ENCODE data around the gene ZNF394.
"Not testable (repeated sequence)": the region's sequence is repeated elsewhere in the genome, so short reads cannot be mapped to it uniquely, and the experiment has no call there.

ZNF394 gene

GRCh38 chr7:99499721-99500636, at the start of gene ZNF394:
Gene ZNF394, minus strand, starts transcription at chr7:99500281. Its CDS starts 188 bp downstream, at chr7:99500093.
- DNase-seq = peak; percentile 95

GRCh38 chr7:99549545-99549944, 49.5 kb upstream of the ZNF394 start:
- DNase-seq = not testable (repeated sequence)

DNA sequence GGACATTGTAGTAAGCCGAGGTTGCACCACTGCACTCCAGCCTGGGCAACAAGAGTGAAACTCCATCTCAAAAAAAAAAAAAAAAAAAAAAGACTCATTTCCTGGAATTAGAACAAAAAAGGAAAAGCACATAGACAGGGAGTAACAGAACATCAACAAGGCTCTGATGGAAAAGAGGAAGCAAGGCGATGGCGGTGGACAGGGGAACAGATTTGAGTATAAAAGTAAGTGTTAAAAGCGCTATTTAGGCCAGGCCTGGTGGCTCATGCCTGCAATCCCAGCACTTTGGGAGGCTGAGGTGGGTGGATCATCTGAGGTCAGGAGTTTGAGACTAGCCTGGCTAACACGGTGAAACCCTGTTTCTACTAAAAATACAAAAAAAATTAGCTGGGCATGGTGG, 45.2 kb upstream of the ZNF394 start:
- DNase-seq = not testable (repeated sequence)

DNA sequence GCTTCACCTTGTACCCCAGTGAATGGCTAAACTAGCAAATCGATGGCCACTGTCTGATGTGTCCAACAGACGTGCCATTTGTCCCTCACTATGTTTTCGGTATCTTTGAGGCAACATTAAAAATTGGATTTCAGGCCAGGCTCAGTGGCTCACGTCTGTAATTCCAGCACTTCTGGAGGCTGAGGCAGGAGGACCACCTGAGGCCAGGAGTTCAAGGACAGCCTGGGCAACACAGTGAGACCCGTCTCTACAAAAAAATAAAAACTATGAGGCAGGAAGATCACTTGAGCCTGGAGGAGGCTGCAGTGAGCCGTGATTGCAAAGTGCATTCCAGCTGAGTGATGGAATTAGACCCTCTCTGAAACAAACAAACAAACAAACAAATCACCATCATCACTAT, 43.8 kb upstream of the ZNF394 start:
- no peak for DNase-seq

GRCh38 chr7:99543081-99543671, 43.1 kb upstream of the ZNF394 start:
- DNase-seq = no peak

- no peak for DNase-seq
Measured at GRCh38 chr7:99541212-99541611, 41.1 kb upstream of the ZNF394 start.

GRCh38 chr7:99540542-99540941, 40.5 kb upstream of the ZNF394 start:
- no peak for DNase-seq

- no peak for DNase-seq
Measured at GRCh38 chr7:99539213-99539811, 39.2 kb upstream of the ZNF394 start.

- no peak for DNase-seq
Measured at GRCh38 chr7:99535667-99536066, 35.6 kb upstream of the ZNF394 start.

DNA sequence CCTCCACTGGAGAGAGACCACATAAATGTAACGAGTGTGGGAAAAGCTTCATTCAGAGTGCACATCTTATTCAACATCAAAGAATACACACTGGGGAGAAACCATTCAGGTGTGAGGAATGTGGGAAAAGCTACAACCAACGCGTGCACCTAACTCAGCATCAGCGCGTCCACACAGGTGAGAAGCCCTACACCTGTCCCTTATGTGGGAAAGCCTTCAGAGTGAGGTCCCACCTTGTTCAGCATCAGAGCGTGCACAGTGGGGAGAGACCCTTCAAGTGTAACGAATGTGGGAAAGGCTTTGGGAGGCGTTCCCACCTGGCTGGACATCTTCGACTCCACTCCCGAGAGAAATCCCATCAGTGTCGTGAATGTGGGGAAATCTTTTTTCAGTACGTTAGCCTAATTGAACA, 31.3 kb upstream of the ZNF394 start:
- DNase-seq = no peak

- DNase-seq = peak; percentile 16
Measured at GRCh38 chr7:99525713-99526440, 25.8 kb upstream of the ZNF394 start.

GRCh38 chr7:99521399-99521798, 21.3 kb upstream of the ZNF394 start:
- DNase-seq = no peak

GRCh38 chr7:99514050-99514449, 14.0 kb upstream of the ZNF394 start:
- no peak for DNase-seq

DNA sequence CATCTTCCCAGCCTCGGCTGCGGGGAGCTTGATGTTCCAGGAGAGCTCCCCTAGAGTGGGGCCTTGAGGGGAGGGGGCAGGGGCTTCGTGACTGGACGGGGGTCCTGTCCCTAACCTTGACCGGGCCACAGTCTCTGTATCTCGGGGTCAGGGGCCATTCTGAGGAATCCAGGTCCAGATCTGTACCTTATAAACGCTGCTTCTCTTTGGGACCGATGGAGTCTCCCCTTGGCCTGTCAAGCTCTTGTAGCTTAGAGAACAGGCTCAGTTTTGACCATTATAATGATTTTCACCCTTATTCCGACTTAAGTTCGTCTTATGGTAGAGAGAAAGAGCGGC, 5.2 kb upstream of the ZNF394 start:
- no peak for DNase-seq

GRCh38 chr7:99504603-99505323, 4.7 kb upstream of the ZNF394 start, which contains the start of gene ZKSCAN5:
Gene ZKSCAN5, plus strand, starts transcription at chr7:99504662. Its CDS starts 1,383 bp downstream, at chr7:99506045.
- peak; percentile 96 for DNase-seq

DNA sequence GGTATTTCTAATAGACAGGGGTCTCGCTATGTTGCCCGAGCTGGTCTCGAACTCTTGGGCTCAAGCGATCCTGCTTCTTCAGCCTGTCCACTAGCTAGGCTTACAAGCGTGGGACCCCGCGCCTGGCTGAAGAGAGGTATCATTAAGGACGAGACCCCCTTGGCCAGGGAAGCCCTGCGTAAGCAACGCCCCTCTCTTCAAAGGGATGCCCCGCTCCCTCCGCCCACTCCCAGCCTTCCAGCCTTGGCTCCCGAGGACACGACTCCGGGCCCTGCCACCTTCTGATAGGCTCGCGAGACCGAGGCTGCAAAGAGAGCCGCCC, 4.2 kb upstream of the ZNF394 start:
- DNase-seq = peak; percentile 99

- peak; percentile 10 for DNase-seq
Measured at GRCh38 chr7:99501236-99501635, 1.2 kb upstream of the ZNF394 start.

GRCh38 chr7:99500637-99501009, 542 bp upstream of the ZNF394 start:
- no peak for DNase-seq

- DNase-seq = no peak
Measured at GRCh38 chr7:99499371-99499720, 735 bp downstream of the ZNF394 start.

GRCh38 chr7:99498546-99498944, 1.5 kb downstream of the ZNF394 start:
- peak; percentile 19 for DNase-seq

DNA sequence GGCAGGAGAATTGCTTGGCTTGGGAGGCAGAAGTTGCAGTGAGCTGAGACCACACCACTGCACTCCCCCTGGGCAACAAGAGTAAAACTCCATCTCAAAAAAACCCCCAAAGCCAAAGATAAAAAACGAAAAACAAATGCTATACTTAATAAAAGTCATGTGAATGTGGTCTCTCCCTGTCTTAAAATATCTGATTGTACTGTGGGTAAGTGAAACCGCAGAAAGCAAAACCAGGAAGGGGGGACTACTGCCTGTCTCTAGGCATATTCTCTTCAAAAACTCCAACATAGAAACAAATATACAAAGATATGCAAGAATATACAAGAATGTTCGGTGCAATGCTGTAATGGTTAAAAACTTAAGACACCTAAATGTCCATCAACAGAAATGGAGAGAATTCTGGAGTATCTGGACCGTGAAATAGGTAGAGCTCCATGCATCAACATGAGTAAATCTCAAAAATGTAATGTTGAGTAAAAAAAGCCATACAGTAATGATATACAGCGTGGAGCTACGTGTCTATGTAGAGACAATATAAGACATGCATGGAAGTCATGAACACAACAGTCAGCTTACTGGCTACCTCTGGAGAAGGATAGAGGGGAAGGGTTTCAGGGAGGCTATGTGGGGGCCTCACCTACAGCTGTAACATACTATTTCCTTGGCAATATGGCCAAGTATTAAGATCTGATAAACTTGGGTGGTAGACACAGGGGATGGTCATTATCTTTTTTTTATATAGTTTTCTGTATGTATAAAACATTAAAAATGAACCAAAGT, 2.1 kb downstream of the ZNF394 start:
- no peak for DNase-seq

- DNase-seq = no peak
Measured at GRCh38 chr7:99493823-99494222, 6.3 kb downstream of the ZNF394 start.

Data from NCI-H82 (cell line).